Cardiac fibroblast (primary cell): ENCODE data around the gene FAM120B.

Experiments used
- DNase-seq, 2 donors: peaks; one replicate each; pipeline versions ENCODE4 v3.0.0 to v3.0.0-alpha.2; 2010; ENCODE audit warnings: low read depth in 2 of 2
- H3K4me3 ChIP-seq, 2 donors: replicated peaks in 1 of 2; 1 replicate in 1 of 2; 2 replicates in 1 of 2; pipeline ENCODE4 v1.5.1; 2011; ENCODE audit warnings: low read depth in 2 of 2, low read length in 2 of 2, mild to moderate bottlenecking in 2 of 2, moderate library complexity in 1 of 2
- TF ChIP-seq, protein P1 (sequence below): IDR thresholded peaks from one replicate; pipeline ENCODE4 v1.5.1; 2011; ENCODE audit warnings: low read depth, mild to moderate bottlenecking, low read length, inconsistent platforms

The FAM120B gene

DNA sequence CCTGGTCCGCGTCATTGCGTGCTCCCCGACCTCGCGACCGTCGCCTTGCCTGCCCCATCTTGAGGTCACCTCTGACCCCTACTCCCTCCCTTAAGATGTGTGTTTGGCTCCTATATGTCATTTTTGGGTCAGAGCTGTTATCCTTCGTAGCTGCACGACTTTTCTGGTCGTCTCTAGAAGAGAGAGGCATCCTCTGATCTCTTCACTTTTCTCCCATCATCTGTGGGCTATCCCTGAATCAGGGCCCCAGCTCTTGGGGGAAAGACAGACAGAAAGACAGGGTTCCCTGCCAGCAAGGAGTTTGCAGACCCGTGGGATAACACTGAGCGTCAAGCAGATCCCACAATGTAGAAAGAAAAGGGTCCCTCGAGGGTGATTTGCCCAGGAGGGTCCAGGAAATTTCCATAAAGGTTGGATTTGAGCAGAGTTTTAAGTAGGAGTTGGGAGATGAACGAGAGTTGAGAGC is 555 bp downstream of the FAM120B start:
- TF ChIP-seq, protein P1, sequence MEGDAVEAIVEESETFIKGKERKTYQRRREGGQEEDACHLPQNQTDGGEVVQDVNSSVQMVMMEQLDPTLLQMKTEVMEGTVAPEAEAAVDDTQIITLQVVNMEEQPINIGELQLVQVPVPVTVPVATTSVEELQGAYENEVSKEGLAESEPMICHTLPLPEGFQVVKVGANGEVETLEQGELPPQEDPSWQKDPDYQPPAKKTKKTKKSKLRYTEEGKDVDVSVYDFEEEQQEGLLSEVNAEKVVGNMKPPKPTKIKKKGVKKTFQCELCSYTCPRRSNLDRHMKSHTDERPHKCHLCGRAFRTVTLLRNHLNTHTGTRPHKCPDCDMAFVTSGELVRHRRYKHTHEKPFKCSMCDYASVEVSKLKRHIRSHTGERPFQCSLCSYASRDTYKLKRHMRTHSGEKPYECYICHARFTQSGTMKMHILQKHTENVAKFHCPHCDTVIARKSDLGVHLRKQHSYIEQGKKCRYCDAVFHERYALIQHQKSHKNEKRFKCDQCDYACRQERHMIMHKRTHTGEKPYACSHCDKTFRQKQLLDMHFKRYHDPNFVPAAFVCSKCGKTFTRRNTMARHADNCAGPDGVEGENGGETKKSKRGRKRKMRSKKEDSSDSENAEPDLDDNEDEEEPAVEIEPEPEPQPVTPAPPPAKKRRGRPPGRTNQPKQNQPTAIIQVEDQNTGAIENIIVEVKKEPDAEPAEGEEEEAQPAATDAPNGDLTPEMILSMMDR, result no peak
- H3K4me3 ChIP-seq, result peak overlapping the region; percentile 96
- no peak for DNase-seq

DNA sequence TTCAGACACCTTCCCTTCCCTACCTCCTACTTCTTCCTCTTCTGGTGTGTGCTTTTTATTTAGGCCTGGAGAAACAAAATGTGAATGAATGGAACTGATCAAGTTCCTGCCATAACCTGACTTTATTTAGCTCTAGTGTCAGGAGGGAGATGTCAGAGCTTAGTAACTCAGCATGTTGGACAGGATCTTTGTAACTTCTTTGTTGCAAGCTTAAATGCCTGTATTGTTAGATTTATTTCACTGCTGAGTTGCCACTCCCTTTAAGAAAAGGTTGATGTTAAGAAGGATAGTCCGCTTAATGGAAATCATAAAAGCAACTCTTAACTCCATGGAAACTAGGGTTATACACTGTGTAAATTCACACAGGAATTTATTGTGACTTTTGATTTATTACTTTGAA is 2.2 kb downstream of the FAM120B start:
- TF ChIP-seq, protein P1, result no peak
- H3K4me3 ChIP-seq, result no peak overlapping the region

DNA sequence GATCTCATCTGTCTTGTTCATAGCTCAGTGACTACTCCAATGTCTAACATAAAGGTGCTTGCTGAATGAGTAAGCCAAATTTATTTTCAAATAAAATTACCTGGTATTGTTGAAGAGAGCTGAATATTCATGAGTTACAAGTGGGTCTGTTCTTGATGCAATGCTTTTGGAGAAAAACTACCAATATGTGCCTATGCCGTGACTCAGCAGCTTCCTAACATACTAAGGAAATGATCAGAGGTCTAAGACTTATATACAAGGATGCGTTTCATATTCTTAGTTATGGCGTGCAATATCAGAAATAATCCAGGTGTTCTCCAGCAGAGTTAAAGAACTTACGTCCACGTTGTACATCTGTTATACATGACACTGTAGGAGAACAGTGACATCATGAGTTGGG is 5.1 kb downstream of the FAM120B start:
- no peak for DNase-seq
- TF ChIP-seq, protein P1, result no peak
- H3K4me3 ChIP-seq, result no peak overlapping the region

More for the DNA sequence above, 2.2 kb downstream of the FAM120B start:
- no peak for DNase-seq

DNA sequence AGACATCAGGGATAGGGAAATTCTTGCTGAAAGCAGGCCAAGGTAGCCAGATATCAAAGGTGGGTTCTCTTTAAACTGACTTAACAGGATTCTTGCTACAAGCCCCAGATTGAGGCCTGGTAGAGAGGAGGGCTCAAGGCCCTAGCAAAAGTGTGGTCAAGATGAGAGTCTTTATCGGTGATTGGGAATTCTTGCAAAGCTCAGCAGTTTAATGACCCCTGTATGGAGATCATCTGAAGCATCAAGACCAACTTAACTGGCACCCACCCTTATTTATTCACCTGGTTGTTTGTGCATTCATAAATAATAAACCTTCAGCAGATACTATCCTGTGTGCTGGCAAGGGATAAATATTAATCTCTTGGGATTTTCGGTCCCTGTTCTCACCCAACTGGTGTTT is 6.3 kb downstream of the FAM120B start:
- TF ChIP-seq, protein P1, result no peak
- no peak for DNase-seq
- H3K4me3 ChIP-seq, result no peak overlapping the region

DNA sequence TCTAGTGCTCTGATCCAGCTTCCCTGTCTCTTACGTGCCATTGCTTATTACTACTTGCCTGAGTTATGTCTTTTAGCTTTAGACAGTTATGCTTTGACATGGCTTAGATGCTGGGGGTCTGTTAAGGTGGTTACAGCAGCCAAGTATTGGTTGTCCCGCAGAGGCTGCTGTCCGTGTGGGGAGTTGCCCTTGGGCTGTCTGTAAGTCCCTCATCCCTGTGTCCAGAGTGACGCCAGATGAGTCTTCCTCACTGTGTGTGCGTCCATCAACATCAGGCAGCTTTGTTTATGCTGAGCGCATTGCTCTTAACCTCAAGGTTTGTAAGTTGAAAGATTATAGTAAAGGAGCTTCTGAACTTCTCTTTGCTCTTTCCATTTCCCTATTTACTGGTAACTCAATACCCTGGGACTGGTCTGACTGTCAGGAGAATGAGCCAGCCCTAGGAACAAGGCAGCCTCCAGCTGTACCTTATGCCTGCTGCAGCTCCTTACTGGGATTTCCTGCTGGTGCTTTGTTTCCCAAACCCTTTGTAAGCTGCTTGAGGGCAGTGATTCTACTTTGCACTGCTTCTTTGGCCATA is 7.2 kb downstream of the FAM120B start:
- H3K4me3 ChIP-seq, result no peak overlapping the region
- DNase-seq, result no peak
- TF ChIP-seq, protein P1, result no peak

DNA sequence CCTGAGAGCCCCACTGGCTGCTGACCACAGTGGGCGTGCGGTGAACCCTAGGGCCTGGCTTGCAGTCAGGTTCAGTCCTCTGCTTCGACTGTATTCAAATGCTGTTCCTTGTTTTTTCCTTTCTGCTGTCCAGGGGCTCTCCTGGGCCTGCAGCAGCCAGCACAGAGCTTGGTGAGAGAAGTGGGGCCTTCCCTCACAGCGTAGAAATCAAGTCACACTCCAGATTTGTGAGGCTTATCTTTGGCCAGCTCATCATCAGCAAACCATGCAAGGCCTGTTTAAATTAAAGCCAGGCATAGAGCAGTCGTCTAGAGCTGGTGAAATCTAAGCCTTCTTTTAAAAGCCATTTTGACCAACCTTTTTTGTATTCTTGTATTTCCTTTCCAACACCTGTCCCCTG is 8.4 kb downstream of the FAM120B start:
- TF ChIP-seq, protein P1, result no peak
- H3K4me3 ChIP-seq, result no peak overlapping the region
- no peak for DNase-seq

DNA sequence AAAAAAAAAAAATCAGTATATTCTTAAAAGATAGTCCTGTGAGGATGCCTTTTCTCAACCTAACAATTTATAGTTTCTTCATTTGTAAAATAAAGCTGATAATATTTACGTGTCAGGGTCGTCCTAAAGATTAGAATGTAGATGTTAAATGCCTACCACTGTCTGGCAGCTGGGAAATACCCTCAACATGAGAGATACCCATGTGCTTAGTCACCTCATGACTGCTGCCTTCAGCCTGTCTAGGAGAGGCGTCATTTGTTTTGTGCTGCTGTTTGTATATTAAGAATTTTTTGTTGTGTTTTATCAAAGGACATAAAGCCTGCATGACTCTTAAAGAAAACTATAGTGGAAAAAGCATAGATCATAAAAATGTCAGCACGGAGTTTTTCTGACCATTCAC is 9.5 kb downstream of the FAM120B start:
- TF ChIP-seq, protein P1, result no peak
- H3K4me3 ChIP-seq, result no peak overlapping the region
- DNase-seq, result peak in 1 of 2 donors; percentile 41
